ENCODE data around the gene ABLIM3.

- TF ChIP-seq ZNF8 (CRISPR knock-in tag; IDR thresholded peaks at IDR 0.05) (no peak), OSR1 (CRISPR knock-in tag; IDR thresholded peaks at IDR 0.05) (no peak), SNAI2 (CRISPR knock-in tag; IDR thresholded peaks at IDR 0.05) (no peak), ZFP3 (CRISPR knock-in tag; IDR thresholded peaks at IDR 0.05) (no peak), RARB (CRISPR knock-in tag; IDR thresholded peaks at IDR 0.05) (no peak), GLIS3 (CRISPR knock-in tag; IDR thresholded peaks at IDR 0.05) (no peak), ZNF565 (CRISPR knock-in tag; conservative IDR thresholded peaks at IDR 0.05; ENCODE audit: low read depth) (no peak), TSHZ2 (CRISPR knock-in tag; IDR thresholded peaks at IDR 0.05) (no peak), TCF4 (CRISPR knock-in tag; IDR thresholded peaks at IDR 0.05; ENCODE audit: borderline replicate concordance) (no peak), CSDC2 (CRISPR knock-in tag; IDR thresholded peaks at IDR 0.05) (no peak)
Measured at GRCh38 chr5:149140197-149141002, 893 bp upstream of the ABLIM3 start.

Measured in SK-N-SH treated with all-trans-retinoic acid at 6 μM for 48 hours (cell line).